Gastrocnemius medialis (tissue), 4 donors: Measurements from ENCODE around the gene TFG. TPM values are rescaled to one million over a fixed set of nuclear protein-coding genes. Genes with fewer than 3 reads are reported as not detected.

Experiments used
- ATAC-seq, 2 donors: fragments of 150-250 bp; one replicate each; pipeline ENCODE4 v1.9.1; 2016
- DNase-seq, 2 donors: peaks; one replicate each; pipeline ENCODE4 v3.0.0-alpha.2; 2019
- H3K27ac ChIP-seq, 4 donors: fragments of 200-600 bp; sonication (generic); 1 replicate in 1 of 4; 2 replicates in 3 of 4; pipeline ENCODE4 v1.5.1; 2016 to 2018; ENCODE audit warnings: mild to moderate bottlenecking in 2 of 4, moderate library complexity in 1 of 4
- H3K27me3 ChIP-seq, 3 donors: fragments of 200-600 bp; sonication (generic) in 2 of 3; 1 replicate in 1 of 3; 2 replicates in 2 of 3; pipeline versions ENCODE4 v1.5.1 to v1.6.0; 2016 to 2019; ENCODE audit warnings: mild to moderate bottlenecking in 1 of 3, moderate library complexity in 1 of 3
- H3K36me3 ChIP-seq, 2 donors: fragments of 200-600 bp; sonication (generic) in 1 of 2; one replicate each; pipeline ENCODE4 v1.5.1; 2017 to 2018
- H3K4me1 ChIP-seq, 2 donors: fragments of 200-600 bp; sonication (generic) in 1 of 2; one replicate each; pipeline ENCODE4 v1.5.1; 2016 to 2017; ENCODE audit warnings: mild to moderate bottlenecking in 2 of 2
- H3K4me3 ChIP-seq, 4 donors: fragments of 200-600 bp; sonication (generic) in 3 of 4; 1 replicate in 1 of 4; 2 replicates in 3 of 4; pipeline ENCODE4 v1.5.1; 2016 to 2019; ENCODE audit warnings: mild to moderate bottlenecking in 2 of 4
- H3K9me3 ChIP-seq, 3 donors: fragments of 200-600 bp; sonication (generic) in 2 of 3; 1 replicate in 1 of 3; 2 replicates in 2 of 3; pipeline ENCODE4 v1.5.1; 2016 to 2019
- CTCF ChIP-seq, 5 experiments: fragments of 450-650 bp in 3 of 5; fragments of 200-600 bp in 2 of 5; sonication (generic) in 2 of 5; IDR thresholded peaks in 4 of 5; conservative IDR thresholded peaks in 1 of 5; 1 replicate in 4 of 5; 2 replicates in 1 of 5; pipeline ENCODE4 v1.5.1; 2016 to 2019; ENCODE audit warnings: antibody characterized with exemption in 5 of 5, mild to moderate bottlenecking in 3 of 5, moderate library complexity in 3 of 5
- POLR2A ChIP-seq, 2 donors: fragments of 450-650 bp; IDR thresholded peaks; one replicate each; pipeline ENCODE4 v1.6.1; 2017; ENCODE audit warnings: antibody characterized with exemption in 2 of 2, mild to moderate bottlenecking in 2 of 2, moderate library complexity in 2 of 2
- in situ Hi-C, 4 donors: fragments of 200-750 bp; cut with MboI; loops; one replicate each; pipeline versions ENCODE4 v1.15.0 to v1.8.0; 2017; ENCODE audit warnings: low sequenced_read_pairs in 4 of 4
- intact Hi-C: fragments of 100-400 bp; cut with DNase I; formaldehyde crosslinking; loops from one replicate; pipeline ENCODE4 v1.15.1; 2023; ENCODE audit warnings: low total_unique reads
- total RNA-seq, 4 donors: library from RNA; depleted of rRNA; stranded (reverse); fragments of >200 nt; gene quantifications; one replicate each; pipeline versions ENCODE4 v1.1.0 to v1.2.3, GENCODE V29; 2016

TFG gene
- total RNA-seq, 4 donors from 2014 or later, result 57.2 to 77.9 (median 67.3) TPM

DNA sequence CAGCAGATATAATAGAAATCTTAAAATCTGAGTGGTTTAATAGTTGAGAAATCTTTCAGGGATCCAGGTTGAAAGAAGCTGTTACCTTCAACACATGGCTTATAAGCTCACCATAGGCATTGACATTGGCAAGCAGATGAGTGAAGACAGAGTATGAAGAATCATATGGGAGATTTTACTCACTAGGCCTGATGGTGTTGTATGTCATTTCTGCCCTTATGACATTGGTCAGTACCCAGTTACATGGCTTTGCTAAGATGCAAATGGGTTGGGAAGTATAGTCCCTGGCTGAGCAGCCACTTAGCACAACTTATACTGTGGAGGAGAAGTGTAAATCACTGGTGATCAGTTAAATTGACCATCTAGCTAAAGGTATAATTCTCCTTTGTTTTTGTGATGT, 5.9 kb downstream of the TFG start:
- ATAC-seq (no peak), DNase-seq (no peak)
- intact Hi-C loops, result no loop called here
- Histone ChIP-seq H3K4me3 (no peak overlapping the region), H3K27ac (no peak overlapping the region), H3K9me3 (no peaks in the 10 kb centered on the region), H3K27me3 (no peaks in the 10 kb centered on the region), H3K36me3 (peaks cover 0 to 7% of the 10 kb centered on the region in 2 donors), H3K4me1 (peaks cover 15 to 22% of the 10 kb centered on the region in 2 donors)
- TF ChIP-seq POLR2A (IDR thresholded peaks at IDR 0.05) (no peak), CTCF (IDR thresholded peaks at IDR 0.05 in 4 of 5, conservative IDR thresholded peaks at IDR 0.05 in 1 of 5) (no peak)
- in situ Hi-C loops, result loop anchor here in 1 of 4 donors (25.0 kb wide), 1 partner anchor 903 kb away; the partner anchor contains the start of gene CMSS1

- ATAC-seq (no peak), DNase-seq (no peak)
- TF ChIP-seq POLR2A (IDR thresholded peaks at IDR 0.05) (no peak), CTCF (IDR thresholded peaks at IDR 0.05 in 4 of 5, conservative IDR thresholded peaks at IDR 0.05 in 1 of 5) (no peak)
- Histone ChIP-seq H3K4me3 (no peak overlapping the region), H3K36me3 (peaks cover 0 to 23% of the 10 kb centered on the region in 2 donors), H3K27ac (no peak overlapping the region), H3K27me3 (no peaks in the 10 kb centered on the region), H3K9me3 (no peaks in the 10 kb centered on the region), H3K4me1 (peaks cover 4 to 5% of the 10 kb centered on the region in 2 donors)
- in situ Hi-C loops (loop anchor here in 1 of 4 donors (25.0 kb wide), 1 partner anchor 905 kb away; the partner anchor contains the start of gene CMSS1), intact Hi-C loops (no loop called here)
Measured at GRCh38 chr3:100717063-100717462, 7.8 kb downstream of the TFG start.

GRCh38 chr3:100717637-100718487, 8.6 kb downstream of the TFG start:
- Histone ChIP-seq H3K27ac (no peak overlapping the region), H3K27me3 (no peaks in the 10 kb centered on the region), H3K9me3 (no peaks in the 10 kb centered on the region), H3K4me1 (peaks cover 0 to 4% of the 10 kb centered on the region in 2 donors), H3K36me3 (peaks cover 0 to 24% of the 10 kb centered on the region in 2 donors), H3K4me3 (no peak overlapping the region)
- in situ Hi-C loops, result loop anchor here in 1 of 4 donors (25.0 kb wide), 1 partner anchor 906 kb away; the partner anchor contains the start of gene CMSS1
- DNase-seq (no peak), ATAC-seq (no peak)
- intact Hi-C loops, result no loop called here
- TF ChIP-seq POLR2A (IDR thresholded peaks at IDR 0.05) (no peak), CTCF (IDR thresholded peaks at IDR 0.05 in 4 of 5, conservative IDR thresholded peaks at IDR 0.05 in 1 of 5) (no peak)

DNA sequence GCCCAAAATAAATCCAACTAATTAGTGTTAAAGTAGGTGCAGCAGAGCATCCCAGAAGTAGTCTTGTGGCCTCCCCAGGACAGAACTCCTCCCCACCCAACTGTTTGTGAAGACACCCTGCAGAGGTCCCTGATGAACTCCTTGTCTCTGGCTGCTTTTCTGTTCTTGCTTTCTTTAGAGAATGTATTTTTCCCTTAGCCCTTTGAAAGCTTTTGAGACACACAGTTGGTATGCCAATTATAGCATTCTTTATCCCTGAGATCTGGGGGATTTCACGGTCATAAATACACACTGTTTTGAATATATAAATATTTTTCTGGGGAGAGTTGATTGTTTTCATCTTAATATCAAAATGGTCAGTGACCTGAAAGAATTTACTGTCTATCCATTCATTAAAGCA, 9.8 kb downstream of the TFG start:
- Histone ChIP-seq H3K4me3 (no peak overlapping the region), H3K27me3 (no peaks in the 10 kb centered on the region), H3K36me3 (peaks cover 0 to 24% of the 10 kb centered on the region in 2 donors), H3K27ac (no peak overlapping the region), H3K9me3 (no peaks in the 10 kb centered on the region), H3K4me1 (peaks cover 0 to 4% of the 10 kb centered on the region in 2 donors)
- intact Hi-C loops, result no loop called here
- TF ChIP-seq CTCF (IDR thresholded peaks at IDR 0.05 in 4 of 5, conservative IDR thresholded peaks at IDR 0.05 in 1 of 5), result no peak
- no peak for TF ChIP-seq POLR2A (IDR thresholded peaks at IDR 0.05)
- in situ Hi-C loops, result loop anchor here in 1 of 4 donors (25.0 kb wide), 1 partner anchor 907 kb away; the partner anchor contains the start of gene CMSS1
- DNase-seq (no peak), ATAC-seq (no peak)
